ENCODE results near the gene KCND3.

DNA sequence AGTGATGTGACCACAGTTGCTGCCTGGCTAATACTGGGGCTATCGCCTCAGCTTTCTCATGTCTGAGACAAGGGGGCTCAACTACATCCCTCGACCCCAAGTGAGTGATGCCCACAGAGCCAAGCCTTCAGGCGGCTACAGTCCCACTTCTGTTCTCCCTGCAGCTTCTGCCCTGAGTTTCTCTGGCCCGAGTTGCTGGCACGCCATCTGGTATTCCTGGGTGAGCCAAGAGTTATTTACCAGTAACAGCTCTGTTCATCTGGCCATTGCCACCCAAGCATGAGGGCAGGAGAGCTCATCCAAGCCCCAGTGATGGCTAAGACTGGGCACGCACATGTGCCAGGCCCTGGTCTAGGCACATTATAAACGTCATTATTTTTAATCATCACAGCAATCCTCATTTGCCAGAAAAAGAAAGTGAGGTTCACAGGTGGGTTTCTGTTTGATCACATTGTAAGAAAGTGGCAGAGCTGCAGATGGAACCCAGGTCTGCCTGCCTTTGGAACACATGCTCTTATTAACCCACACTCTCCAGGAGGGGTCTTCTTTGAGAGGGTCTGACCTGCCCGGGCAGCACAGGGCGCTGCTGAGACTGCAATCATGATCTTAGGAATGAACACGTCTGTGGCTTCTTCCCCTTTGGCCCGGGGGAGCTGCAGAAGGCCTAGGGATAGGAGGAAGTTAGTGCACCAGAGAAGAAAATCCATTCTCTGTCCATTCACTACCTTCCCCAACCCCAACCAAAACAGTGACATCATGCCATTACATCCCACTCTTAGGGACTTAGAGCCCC is 27.5 kb downstream of the KCND3 start:
- TF ChIP-seq, protein P1, sequence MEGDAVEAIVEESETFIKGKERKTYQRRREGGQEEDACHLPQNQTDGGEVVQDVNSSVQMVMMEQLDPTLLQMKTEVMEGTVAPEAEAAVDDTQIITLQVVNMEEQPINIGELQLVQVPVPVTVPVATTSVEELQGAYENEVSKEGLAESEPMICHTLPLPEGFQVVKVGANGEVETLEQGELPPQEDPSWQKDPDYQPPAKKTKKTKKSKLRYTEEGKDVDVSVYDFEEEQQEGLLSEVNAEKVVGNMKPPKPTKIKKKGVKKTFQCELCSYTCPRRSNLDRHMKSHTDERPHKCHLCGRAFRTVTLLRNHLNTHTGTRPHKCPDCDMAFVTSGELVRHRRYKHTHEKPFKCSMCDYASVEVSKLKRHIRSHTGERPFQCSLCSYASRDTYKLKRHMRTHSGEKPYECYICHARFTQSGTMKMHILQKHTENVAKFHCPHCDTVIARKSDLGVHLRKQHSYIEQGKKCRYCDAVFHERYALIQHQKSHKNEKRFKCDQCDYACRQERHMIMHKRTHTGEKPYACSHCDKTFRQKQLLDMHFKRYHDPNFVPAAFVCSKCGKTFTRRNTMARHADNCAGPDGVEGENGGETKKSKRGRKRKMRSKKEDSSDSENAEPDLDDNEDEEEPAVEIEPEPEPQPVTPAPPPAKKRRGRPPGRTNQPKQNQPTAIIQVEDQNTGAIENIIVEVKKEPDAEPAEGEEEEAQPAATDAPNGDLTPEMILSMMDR (IDR thresholded peaks at IDR 0.05): no peak
- TF ChIP-seq EZH2 (IDR thresholded peaks at IDR 0.05) (no peak), EZH2phosphoT487 (IDR thresholded peaks at IDR 0.05) (no peak)

All from neural progenitor cell (in vitro differentiated cells).